ENCODE data around the gene FIBCD1. TPM values are rescaled to one million over a fixed set of nuclear protein-coding genes. Genes with fewer than 3 reads are reported as not detected.

Gene FIBCD1
- total RNA-seq, 1 donor from 2014 or later, result 0.29 TPM

DNA sequence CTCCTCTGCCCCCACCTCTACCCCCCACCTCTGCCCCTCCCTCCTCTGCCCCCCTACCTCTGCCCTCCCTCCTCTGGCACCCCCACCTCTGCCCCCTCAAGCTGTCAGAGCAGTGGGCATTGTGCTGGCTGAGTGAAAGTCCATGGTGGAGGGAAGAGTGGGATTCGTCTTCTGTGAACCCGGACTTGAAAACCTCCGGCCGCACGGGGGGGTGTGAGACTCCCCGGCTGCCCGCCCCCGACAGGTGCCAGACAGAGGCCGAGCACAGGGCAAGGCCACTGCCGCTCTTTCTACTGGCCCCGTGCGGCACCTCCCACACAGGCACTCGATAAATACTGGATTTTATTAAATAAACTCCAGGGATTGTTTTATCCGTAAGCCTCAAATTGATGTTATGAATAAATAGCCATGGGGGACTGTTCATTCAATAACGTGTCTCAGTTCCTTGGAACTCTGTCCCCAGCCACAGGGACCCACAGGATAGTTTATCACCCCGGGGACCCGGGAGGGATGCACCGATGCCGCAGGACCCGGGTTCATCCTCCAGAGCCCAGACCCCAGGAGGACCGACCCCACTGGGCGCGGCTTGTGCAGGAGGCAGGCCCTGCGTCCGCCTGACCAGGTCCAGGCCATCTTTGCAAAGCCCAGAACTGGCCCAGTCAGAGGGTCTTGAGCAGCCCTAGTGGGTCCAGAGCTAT lies 39.8 kb downstream of the FIBCD1 start:
- DNase-seq (ENCODE audit: low read depth), result no peak
- no peak overlapping the region for H3K4me3 ChIP-seq (ENCODE audit: low read depth, low read length)
- TF ChIP-seq, protein P1, sequence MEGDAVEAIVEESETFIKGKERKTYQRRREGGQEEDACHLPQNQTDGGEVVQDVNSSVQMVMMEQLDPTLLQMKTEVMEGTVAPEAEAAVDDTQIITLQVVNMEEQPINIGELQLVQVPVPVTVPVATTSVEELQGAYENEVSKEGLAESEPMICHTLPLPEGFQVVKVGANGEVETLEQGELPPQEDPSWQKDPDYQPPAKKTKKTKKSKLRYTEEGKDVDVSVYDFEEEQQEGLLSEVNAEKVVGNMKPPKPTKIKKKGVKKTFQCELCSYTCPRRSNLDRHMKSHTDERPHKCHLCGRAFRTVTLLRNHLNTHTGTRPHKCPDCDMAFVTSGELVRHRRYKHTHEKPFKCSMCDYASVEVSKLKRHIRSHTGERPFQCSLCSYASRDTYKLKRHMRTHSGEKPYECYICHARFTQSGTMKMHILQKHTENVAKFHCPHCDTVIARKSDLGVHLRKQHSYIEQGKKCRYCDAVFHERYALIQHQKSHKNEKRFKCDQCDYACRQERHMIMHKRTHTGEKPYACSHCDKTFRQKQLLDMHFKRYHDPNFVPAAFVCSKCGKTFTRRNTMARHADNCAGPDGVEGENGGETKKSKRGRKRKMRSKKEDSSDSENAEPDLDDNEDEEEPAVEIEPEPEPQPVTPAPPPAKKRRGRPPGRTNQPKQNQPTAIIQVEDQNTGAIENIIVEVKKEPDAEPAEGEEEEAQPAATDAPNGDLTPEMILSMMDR (conservative IDR thresholded peaks at IDR 0.05; ENCODE audit: low read depth, low read length), result no peak

DNA sequence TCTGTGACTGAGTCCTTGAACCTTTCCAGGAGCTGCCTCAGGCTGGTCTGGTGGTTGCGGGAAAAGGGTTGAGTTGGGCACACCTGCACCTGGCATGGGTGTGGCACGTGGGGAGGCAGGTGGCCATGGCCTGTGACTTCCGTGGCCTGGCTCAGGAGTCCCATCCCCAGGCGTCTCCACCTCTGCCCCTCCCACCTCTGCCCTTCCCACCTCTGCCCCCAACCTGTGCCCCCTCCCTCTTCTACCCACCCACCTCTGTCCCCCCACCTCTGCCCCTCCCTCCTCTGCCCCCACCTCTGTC lies 40.5 kb downstream of the FIBCD1 start:
- TF ChIP-seq, protein P1 (conservative IDR thresholded peaks at IDR 0.05; ENCODE audit: low read depth, low read length), result no peak
- no peak for DNase-seq (ENCODE audit: low read depth)
- no peak overlapping the region for H3K4me3 ChIP-seq (ENCODE audit: low read depth, low read length)

DNA sequence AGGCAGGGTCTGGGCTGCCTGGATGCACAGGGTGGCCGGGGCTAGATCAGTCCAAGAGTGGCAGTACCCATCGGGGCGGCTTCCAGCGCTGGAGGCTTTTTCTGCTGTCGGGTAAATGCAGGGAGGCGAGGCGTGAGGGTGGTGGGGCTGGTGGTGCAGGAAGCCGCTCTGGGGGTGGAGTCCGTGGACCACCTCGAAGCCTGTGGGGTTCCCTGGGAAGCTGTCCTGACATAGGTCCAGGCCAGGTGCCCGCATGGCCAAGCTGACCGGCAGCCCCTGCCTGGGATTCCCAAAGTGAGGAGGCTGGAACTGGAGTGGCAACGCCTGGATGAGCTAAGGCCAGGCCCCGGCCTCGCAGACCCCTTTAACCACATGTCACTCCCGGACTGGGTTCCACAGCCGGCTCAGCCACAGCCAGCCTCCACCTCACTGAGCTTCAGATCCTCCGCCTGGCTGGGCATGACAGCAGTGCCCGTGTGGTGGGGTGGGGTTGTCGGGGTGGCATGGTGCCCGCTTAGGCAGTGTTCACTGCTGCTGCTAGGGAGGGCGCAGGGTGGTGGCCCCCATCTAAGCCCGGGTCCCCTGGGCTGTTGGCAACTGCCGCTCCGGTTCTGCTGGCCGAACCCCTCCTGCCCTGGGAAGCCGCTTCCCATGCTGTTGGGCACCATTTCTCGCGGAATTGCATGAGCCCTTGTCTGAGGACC lies 41.0 kb downstream of the FIBCD1 start:
- TF ChIP-seq, protein P1 (conservative IDR thresholded peaks at IDR 0.05; ENCODE audit: low read depth, low read length), result no peak
- no peak for DNase-seq (ENCODE audit: low read depth)
- no peak overlapping the region for H3K4me3 ChIP-seq (ENCODE audit: low read depth, low read length)

DNA sequence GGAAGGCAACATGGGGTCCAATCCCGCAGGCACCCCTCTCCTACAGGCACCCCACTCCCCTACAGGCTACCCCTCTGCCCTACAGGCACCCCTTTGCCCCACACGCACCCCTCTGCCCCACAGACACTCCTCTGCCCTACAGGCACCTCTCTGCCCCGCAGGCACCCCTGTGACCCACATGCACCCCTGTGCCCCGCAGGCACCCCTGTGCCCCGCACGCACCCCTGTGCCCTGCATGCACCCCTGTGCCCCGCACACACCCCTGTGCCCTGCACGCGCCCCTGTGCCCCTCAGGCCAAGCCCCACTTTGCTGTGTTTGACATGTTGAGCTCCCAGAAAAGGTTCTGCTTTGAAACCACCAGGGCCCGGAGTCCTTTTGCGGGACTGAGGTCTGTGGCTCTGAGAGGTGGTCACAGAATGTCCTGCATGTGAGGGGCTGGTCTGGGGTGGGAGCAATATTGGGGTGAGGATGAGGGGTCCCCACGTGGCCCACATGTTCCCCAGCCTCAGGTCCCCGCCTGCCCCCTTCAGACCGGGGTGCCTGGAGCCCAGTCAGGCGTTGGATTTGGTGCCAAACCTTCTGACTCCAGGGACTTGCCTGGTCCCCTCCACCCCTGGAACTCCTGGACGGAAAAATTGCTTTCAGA lies 41.8 kb downstream of the FIBCD1 start:
- TF ChIP-seq, protein P1 (conservative IDR thresholded peaks at IDR 0.05; ENCODE audit: low read depth, low read length), result no peak
- H3K4me3 ChIP-seq (ENCODE audit: low read depth, low read length), result no peak overlapping the region
- no peak for DNase-seq (ENCODE audit: low read depth)

DNA sequence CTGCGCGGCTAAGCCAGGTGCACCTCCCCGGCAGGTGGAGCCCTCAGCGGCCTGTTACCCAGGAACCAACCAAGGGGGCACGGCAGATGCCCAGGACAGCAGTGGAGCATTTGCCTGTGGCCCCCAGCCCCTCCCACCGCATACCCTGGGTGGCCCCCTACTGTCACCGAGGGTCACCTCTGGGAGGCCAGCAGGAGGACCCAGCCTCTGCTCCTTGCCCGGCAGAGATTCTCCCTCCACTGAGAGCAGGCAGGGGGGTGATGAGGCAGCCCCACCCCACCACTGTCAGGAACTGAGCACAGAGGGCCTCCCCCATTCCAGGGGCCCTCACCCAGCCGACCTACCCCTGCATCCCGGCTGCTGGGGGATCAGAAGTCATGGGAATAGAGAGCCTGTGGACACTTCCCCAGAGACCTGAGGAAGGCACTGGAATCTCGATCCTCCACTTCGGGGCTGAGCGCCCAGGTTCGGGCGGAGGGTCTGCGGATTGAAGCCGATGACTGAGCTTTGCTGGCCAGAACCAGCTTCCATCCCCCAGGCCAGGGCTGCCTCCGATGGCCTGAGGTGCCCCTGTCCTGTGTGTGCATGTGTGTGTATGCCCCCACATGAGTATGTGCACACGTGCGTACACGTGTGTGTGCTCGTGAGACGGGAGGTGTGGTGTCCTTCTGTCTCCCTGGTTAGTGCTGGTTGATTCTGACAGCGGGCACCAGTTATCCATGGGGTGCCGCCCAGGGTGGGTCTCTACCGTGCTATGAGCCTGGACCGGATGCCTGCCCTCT lies 42.6 kb downstream of the FIBCD1 start, which contains the start of gene QRFP:
Gene QRFP, minus strand, starts transcription at position 580 of the 782 bp plus-strand sequence. CDS start 2,974 bp downstream, outside the sequence.
- TF ChIP-seq, protein P1 (conservative IDR thresholded peaks at IDR 0.05; ENCODE audit: low read depth, low read length), result no peak
- H3K4me3 ChIP-seq (ENCODE audit: low read depth, low read length), result no peak within 1 kb of the TSS
- DNase-seq (ENCODE audit: low read depth), result no peak

DNA sequence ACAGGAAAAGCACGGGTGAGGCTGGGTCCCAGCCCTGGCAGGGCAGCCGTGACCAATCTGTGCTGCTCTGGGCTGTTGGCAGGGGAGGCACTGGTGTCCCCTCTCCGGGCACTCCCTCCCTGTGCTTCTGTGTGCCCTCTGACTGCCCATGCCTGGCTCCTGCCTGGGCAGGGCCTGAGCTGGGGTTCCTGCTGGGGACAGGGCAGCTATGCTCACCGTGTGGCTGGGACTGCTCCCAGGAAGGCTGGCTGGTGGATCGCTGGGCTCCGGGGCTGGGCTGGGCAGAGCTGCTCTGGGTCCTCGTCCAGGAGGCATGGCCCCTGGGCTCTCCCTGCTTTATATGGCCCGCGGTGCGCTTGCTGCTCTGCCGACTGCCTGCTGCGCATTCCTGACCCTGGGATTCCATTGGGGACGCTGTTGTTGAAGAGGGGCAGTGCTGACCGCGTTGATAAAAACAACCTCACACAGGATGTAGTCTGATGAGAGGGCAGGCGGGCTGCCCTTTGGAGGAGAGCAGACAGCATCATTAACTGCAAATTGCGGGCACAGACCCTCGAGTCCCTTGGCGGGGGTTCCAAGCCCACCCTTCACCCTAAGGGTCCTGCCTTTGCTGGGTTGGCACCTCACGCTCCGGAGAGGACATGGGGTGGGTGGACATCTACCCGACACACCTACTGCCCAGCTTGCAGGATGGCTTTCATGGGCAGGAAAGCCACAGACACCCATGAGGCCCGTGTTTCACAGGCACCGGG lies 43.4 kb downstream of the FIBCD1 start:
- DNase-seq (ENCODE audit: low read depth), result no peak
- TF ChIP-seq, protein P1 (conservative IDR thresholded peaks at IDR 0.05; ENCODE audit: low read depth, low read length), result peak; percentile 17
- H3K4me3 ChIP-seq (ENCODE audit: low read depth, low read length), result no peak overlapping the region
